ENCODE results near the gene CELSR1.
A peak's percentile ranks its signal among the peaks of the same experiment; 100 is the strongest.

CELSR1 gene

DNA sequence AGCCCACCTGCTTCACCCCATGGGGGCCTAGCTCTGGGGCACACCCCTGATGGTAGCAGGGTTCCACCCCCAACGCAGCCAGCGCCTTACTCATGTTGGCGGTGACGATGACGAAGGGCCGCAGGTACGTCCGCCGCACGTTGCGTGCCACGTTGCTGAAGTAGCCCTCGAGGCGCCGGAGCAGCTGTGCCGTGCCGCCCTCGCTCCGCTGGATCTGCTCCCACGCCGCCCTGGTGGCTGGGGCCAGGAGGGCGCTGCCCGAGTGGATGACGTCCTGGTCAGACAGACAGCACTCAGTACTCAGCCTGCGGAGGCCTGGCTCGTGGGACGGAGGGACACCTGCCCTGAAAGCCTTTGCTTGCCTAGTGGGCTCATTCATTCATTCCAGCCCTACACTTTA, 151.1 kb downstream of the CELSR1 start:
- no peaks in the 10 kb centered on the region for H3K27me3 ChIP-seq (ENCODE audit: insufficient read depth, low read length)
- H3K14ac ChIP-seq (ENCODE audit: low read length) = no peak overlapping the region
- no peak overlapping the region for H3K23ac ChIP-seq (ENCODE audit: low read length)
- peak; percentile 32 to 41 for DNase-seq
- H4K8ac ChIP-seq (ENCODE audit: low read depth, low read length) = no peak overlapping the region
- H2BK5ac ChIP-seq (ENCODE audit: low read depth, low read length, poor library complexity) = no peak overlapping the region
- H2AFZ ChIP-seq (ENCODE audit: insufficient read depth, low read length, poor library complexity) = no peak overlapping the region
- no peak overlapping the region for H3K18ac ChIP-seq (ENCODE audit: low read length)
- no peak overlapping the region for H3K9ac ChIP-seq (ENCODE audit: low read length)
- no peak overlapping the region for H3K4me2 ChIP-seq (ENCODE audit: low read length)
- no CpG with 5 or more reads among the region's 27 CpGs for WGBS (ENCODE audit: extremely low coverage, insufficient coverage, insufficient read length)
- no peak overlapping the region for H2AK5ac ChIP-seq (ENCODE audit: low read length)
- peaks cover 9 to 17% of the 10 kb centered on the region in 2 experiments for H3K36me3 ChIP-seq (ENCODE audit: control insufficient read depth in 1 of 2, insufficient read depth in 2 of 2, low read length in 2 of 2)
- H3K4me1 ChIP-seq (ENCODE audit: control insufficient read depth in 1 of 2, insufficient read depth in 2 of 2, low read length in 2 of 2) = peaks cover 8 to 14% of the 10 kb centered on the region in 2 experiments
- no peaks in the 10 kb centered on the region for H3K79me1 ChIP-seq (ENCODE audit: low read length)
- no peak overlapping the region for H3K4ac ChIP-seq (ENCODE audit: low read depth, low read length)
- no peak overlapping the region for H2BK120ac ChIP-seq (ENCODE audit: insufficient read depth, low read length, poor library complexity)
- no peak overlapping the region for H3K4me3 ChIP-seq (ENCODE audit: low read depth, low read length)
- H2BK12ac ChIP-seq (ENCODE audit: low read length) = no peak overlapping the region
- no peak overlapping the region for H4K12ac ChIP-seq (ENCODE audit: low read depth, low read length)
- H3K27ac ChIP-seq (ENCODE audit: low read depth, low read length) = no peak overlapping the region
- H4K91ac ChIP-seq (ENCODE audit: low read depth, low read length) = no peak overlapping the region
- no peaks in the 10 kb centered on the region for H3K9me3 ChIP-seq (ENCODE audit: insufficient read depth, low read depth, low read length)
- H3K79me2 ChIP-seq (ENCODE audit: control insufficient read depth, insufficient read depth, low read length, poor library complexity) = no peaks in the 10 kb centered on the region

DNA sequence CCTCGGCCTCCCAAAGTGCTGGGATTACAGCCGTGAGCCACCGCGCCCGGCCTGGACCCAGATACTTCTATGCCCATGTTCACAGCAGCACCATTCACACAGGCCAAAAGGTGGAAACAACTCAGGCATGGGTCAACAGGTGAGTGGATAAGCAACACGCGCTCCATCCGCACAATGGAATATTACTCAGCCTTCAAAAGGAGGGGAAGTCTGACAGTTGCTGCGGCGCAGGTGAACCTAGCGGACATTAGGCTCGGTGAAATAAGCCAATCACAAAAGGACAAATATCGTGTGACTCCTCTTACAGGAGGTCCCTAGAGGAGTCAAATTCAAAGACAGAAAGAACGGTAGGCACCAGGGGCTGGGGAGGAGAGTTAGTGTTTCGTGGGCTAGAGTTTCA, 154.9 kb downstream of the CELSR1 start:
- Histone ChIP-seq H3K79me1 (ENCODE audit: low read length) (peaks cover 8% of the 10 kb centered on the region), H3K27me3 (ENCODE audit: insufficient read depth, low read length) (no peaks in the 10 kb centered on the region), H3K14ac (ENCODE audit: low read length) (no peak overlapping the region), H3K4me3 (ENCODE audit: low read depth, low read length) (no peak overlapping the region), H3K23ac (ENCODE audit: low read length) (no peak overlapping the region), H2BK5ac (ENCODE audit: low read depth, low read length, poor library complexity) (no peak overlapping the region), H2BK120ac (ENCODE audit: insufficient read depth, low read length, poor library complexity) (no peak overlapping the region), H2AK5ac (ENCODE audit: low read length) (no peak overlapping the region), H3K27ac (ENCODE audit: low read depth, low read length) (no peak overlapping the region), H3K79me2 (ENCODE audit: control insufficient read depth, insufficient read depth, low read length, poor library complexity) (no peaks in the 10 kb centered on the region), H4K91ac (ENCODE audit: low read depth, low read length) (no peak overlapping the region), H3K9me3 (ENCODE audit: insufficient read depth, low read depth, low read length) (no peaks in the 10 kb centered on the region), H3K4me2 (ENCODE audit: low read length) (no peak overlapping the region), H4K8ac (ENCODE audit: low read depth, low read length) (no peak overlapping the region), H3K4ac (ENCODE audit: low read depth, low read length) (no peak overlapping the region), H3K36me3 (ENCODE audit: control insufficient read depth in 1 of 2, insufficient read depth in 2 of 2, low read length in 2 of 2) (peaks cover 3 to 15% of the 10 kb centered on the region in 2 experiments), H3K18ac (ENCODE audit: low read length) (no peak overlapping the region), H3K4me1 (ENCODE audit: control insufficient read depth in 1 of 2, insufficient read depth in 2 of 2, low read length in 2 of 2) (peaks cover 16 to 17% of the 10 kb centered on the region in 2 experiments), H3K9ac (ENCODE audit: low read length) (no peak overlapping the region), H4K12ac (ENCODE audit: low read depth, low read length) (no peak overlapping the region), H2AFZ (ENCODE audit: insufficient read depth, low read length, poor library complexity) (no peak overlapping the region), H2BK12ac (ENCODE audit: low read length) (no peak overlapping the region)
- DNase-seq = no peak
- no CpG with 5 or more reads among the region's 15 CpGs for WGBS (ENCODE audit: extremely low coverage, insufficient coverage, insufficient read length)

DNA sequence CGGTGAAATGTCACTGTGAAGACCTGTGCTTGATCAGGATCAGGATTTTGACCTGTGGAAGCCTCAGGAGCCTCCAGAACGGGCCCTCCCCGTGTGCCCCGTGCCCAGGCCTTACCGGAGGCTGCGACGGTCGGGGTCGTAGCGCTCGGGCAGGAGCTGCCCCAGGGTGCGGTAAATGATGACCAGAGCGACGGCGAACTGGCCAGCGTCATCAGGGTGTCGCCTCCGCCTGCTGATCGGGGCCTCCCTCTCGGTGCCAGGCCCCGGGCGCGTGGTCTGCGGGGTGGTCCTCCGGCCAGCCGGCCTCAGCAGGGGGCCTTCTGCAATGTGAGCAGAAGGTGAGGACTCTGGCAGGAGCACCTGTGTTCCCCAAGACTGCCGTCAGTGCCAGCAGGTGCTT, 155.7 kb downstream of the CELSR1 start:
- no peak for DNase-seq
- no CpG with 5 or more reads among the region's 27 CpGs for WGBS (ENCODE audit: extremely low coverage, insufficient coverage, insufficient read length)

DNA sequence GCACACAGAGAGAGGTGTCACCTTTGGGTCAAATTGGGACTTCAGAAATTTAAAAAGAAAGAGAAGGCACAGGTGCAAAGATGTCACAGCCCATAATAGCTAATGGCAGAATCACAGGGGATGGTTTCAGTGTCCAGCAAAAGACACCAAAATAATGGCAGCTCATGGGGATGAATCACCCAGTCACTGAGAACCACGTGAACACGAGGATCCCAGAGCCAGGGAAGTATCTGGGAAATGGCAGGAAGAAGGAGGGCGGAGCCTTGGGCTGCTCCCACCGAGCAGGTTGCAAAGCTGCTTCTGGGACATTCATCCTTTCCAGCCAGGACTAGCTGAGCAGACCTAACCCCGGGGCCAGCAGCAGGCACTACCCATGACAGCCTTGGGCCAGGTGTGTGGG, 156.3 kb downstream of the CELSR1 start:
- H4K12ac ChIP-seq (ENCODE audit: low read depth, low read length) = no peak overlapping the region
- H3K9me3 ChIP-seq (ENCODE audit: insufficient read depth, low read depth, low read length) = peaks cover 5% of the 10 kb centered on the region
- H3K27ac ChIP-seq (ENCODE audit: low read depth, low read length) = no peak overlapping the region
- H3K23ac ChIP-seq (ENCODE audit: low read length) = no peak overlapping the region
- no peak overlapping the region for H3K4me2 ChIP-seq (ENCODE audit: low read length)
- no peak overlapping the region for H4K91ac ChIP-seq (ENCODE audit: low read depth, low read length)
- H4K8ac ChIP-seq (ENCODE audit: low read depth, low read length) = no peak overlapping the region
- DNase-seq = peak; percentile 11 to 40
- no peaks in the 10 kb centered on the region for H3K27me3 ChIP-seq (ENCODE audit: insufficient read depth, low read length)
- H2BK5ac ChIP-seq (ENCODE audit: low read depth, low read length, poor library complexity) = no peak overlapping the region
- no peak overlapping the region for H3K4ac ChIP-seq (ENCODE audit: low read depth, low read length)
- H3K18ac ChIP-seq (ENCODE audit: low read length) = no peak overlapping the region
- H2BK120ac ChIP-seq (ENCODE audit: insufficient read depth, low read length, poor library complexity) = no peak overlapping the region
- no peak overlapping the region for H3K4me3 ChIP-seq (ENCODE audit: low read depth, low read length)
- peaks cover 25 to 26% of the 10 kb centered on the region in 2 experiments for H3K4me1 ChIP-seq (ENCODE audit: control insufficient read depth in 1 of 2, insufficient read depth in 2 of 2, low read length in 2 of 2)
- no CpG with 5 or more reads among the region's 5 CpGs for WGBS (ENCODE audit: extremely low coverage, insufficient coverage, insufficient read length)
- no peaks in the 10 kb centered on the region for H3K79me2 ChIP-seq (ENCODE audit: control insufficient read depth, insufficient read depth, low read length, poor library complexity)
- no peak overlapping the region for H3K9ac ChIP-seq (ENCODE audit: low read length)
- H2BK12ac ChIP-seq (ENCODE audit: low read length) = no peak overlapping the region
- H2AFZ ChIP-seq (ENCODE audit: insufficient read depth, low read length, poor library complexity) = no peak overlapping the region
- H3K14ac ChIP-seq (ENCODE audit: low read length) = no peak overlapping the region
- H3K79me1 ChIP-seq (ENCODE audit: low read length) = peaks cover 16% of the 10 kb centered on the region
- no peak overlapping the region for H2AK5ac ChIP-seq (ENCODE audit: low read length)
- H3K36me3 ChIP-seq (ENCODE audit: control insufficient read depth in 1 of 2, insufficient read depth in 2 of 2, low read length in 2 of 2) = peaks cover 7 to 17% of the 10 kb centered on the region in 2 experiments

More for the DNA sequence above, 155.7 kb downstream of the CELSR1 start:
- Histone ChIP-seq H3K79me1 (ENCODE audit: low read length) (peaks cover 15% of the 10 kb centered on the region), H3K4me2 (ENCODE audit: low read length) (no peak overlapping the region), H2AFZ (ENCODE audit: insufficient read depth, low read length, poor library complexity) (no peak overlapping the region), H3K36me3 (ENCODE audit: control insufficient read depth in 1 of 2, insufficient read depth in 2 of 2, low read length in 2 of 2) (peaks cover 6 to 18% of the 10 kb centered on the region in 2 experiments), H4K12ac (ENCODE audit: low read depth, low read length) (no peak overlapping the region), H3K79me2 (ENCODE audit: control insufficient read depth, insufficient read depth, low read length, poor library complexity) (no peaks in the 10 kb centered on the region), H2BK5ac (ENCODE audit: low read depth, low read length, poor library complexity) (no peak overlapping the region), H3K9ac (ENCODE audit: low read length) (no peak overlapping the region), H3K14ac (ENCODE audit: low read length) (no peak overlapping the region), H3K27ac (ENCODE audit: low read depth, low read length) (no peak overlapping the region), H2BK120ac (ENCODE audit: insufficient read depth, low read length, poor library complexity) (no peak overlapping the region), H2AK5ac (ENCODE audit: low read length) (no peak overlapping the region), H3K4me1 (ENCODE audit: control insufficient read depth in 1 of 2, insufficient read depth in 2 of 2, low read length in 2 of 2) (peaks cover 24 to 25% of the 10 kb centered on the region in 2 experiments), H2BK12ac (ENCODE audit: low read length) (no peak overlapping the region), H3K18ac (ENCODE audit: low read length) (no peak overlapping the region), H3K9me3 (ENCODE audit: insufficient read depth, low read depth, low read length) (peaks cover 3% of the 10 kb centered on the region), H3K27me3 (ENCODE audit: insufficient read depth, low read length) (no peaks in the 10 kb centered on the region), H3K23ac (ENCODE audit: low read length) (no peak overlapping the region), H3K4ac (ENCODE audit: low read depth, low read length) (no peak overlapping the region), H4K8ac (ENCODE audit: low read depth, low read length) (no peak overlapping the region), H3K4me3 (ENCODE audit: low read depth, low read length) (no peak overlapping the region), H4K91ac (ENCODE audit: low read depth, low read length) (no peak overlapping the region)

Data from trophoblast cell (in vitro differentiated cells and primary cell).